ENCODE measurements around the gene GLDN. TPM values are rescaled to one million over a fixed set of nuclear protein-coding genes. Genes with fewer than 3 reads are reported as not detected.

GLDN gene
- total and polyA plus RNA-seq, 10 of the 15 experiments (the other 5 are each of a cell fraction or from before 2014, with no cell fraction given): 0.13 TPM; not detected in 9

DNA sequence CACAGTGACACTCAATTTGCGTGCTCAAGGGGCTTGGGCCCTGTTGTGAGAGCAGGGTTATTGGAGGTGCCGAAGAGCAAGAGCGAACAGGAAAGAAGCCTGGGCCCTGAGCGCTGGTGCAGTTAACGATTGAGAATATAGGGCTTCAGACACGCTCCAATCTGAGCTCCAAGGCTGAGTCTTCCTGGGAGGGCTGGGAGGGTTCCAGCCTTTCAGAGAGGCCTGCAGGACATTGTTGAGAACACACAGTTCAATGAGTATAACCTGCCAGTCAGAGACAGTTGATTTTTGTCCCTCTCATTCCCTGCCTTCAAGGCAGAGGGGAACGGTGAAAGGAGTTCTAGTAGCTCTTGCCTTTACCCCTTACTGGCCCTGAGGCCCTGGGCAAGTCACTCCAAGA, 47.3 kb downstream of the GLDN start:
- intact Hi-C loops (cut with micrococcal nuclease; ENCODE audit: unreplicated experiment) (loop anchor here (10.0 kb wide), 1 partner anchor 106 kb away; no protein-coding TSS in a partner anchor), in situ Hi-C loops (cut with MboI) (no loop called here)
- SMC1A ChIA-PET (ENCODE audit: uncharacterized antibody, unreplicated experiment): interaction anchor here (1.1 kb wide), 1 partner anchor 107 kb away, joined by 3 read pairs; no protein-coding TSS in a partner anchor
- ATAC-seq (no peak), FAIRE-seq (no peak), DNase-seq (ENCODE audit: low read depth, low spot score) (no peak)
- Histone ChIP-seq H3K4me3 (no peak overlapping the region), H3K36me3 (ENCODE audit: control insufficient read depth in 2 of 2, insufficient read depth in 2 of 2, low read length in 1 of 2) (no peaks in the 10 kb centered on the region), H4K20me1 (ENCODE audit: control insufficient read depth, insufficient read depth) (no peaks in the 10 kb centered on the region), H3K9ac (ENCODE audit: control insufficient read depth, insufficient read depth, low read length) (no peak overlapping the region), H3K27me3 (replicated peaks in 1 of 2; ENCODE audit: control insufficient read depth in 2 of 2, insufficient read depth in 2 of 2, low read length in 1 of 2) (peaks cover 0 to 1% of the 10 kb centered on the region in 2 experiments; a peak in 2 of 4 replicates), H3K27ac (ENCODE audit: control insufficient read depth, insufficient read depth) (no peak overlapping the region), H3K79me2 (ENCODE audit: control insufficient read depth, insufficient read depth, low read length) (no peaks in the 10 kb centered on the region), H3K4me1 (ENCODE audit: control insufficient read depth, insufficient read depth, low read length) (no peaks in the 10 kb centered on the region), H2AFZ (ENCODE audit: control insufficient read depth, low read depth, low read length) (no peak overlapping the region), H3K4me2 (ENCODE audit: control insufficient read depth, insufficient read depth) (no peak overlapping the region), H3K9me3 (replicated peaks; ENCODE audit: control insufficient read depth, insufficient read depth, low read length) (no peaks in the 10 kb centered on the region)
- CTCF ChIA-PET: interaction anchor here (0.8 to 1.8 kb wide), 3 partner anchors 13 to 225 kb away, joined by 4 to 7 read pairs (median 5); no protein-coding TSS in a partner anchor
- TF ChIP-seq ETV6 (conservative IDR thresholded peaks at IDR 0.05 in 1 of 2, IDR thresholded peaks at IDR 0.05 in 1 of 2; ENCODE audit: borderline replicate concordance in 1 of 2, low read depth in 1 of 2) (no peak), STAT3 (IDR thresholded peaks at IDR 0.05; ENCODE audit: low read depth, low read length) (no peak), NFYA (IDR thresholded peaks at IDR 0.05; ENCODE audit: borderline replicate concordance, low read depth, low read length) (no peak), SREBF1 (IDR thresholded peaks at IDR 0.05; ENCODE audit: low read length) (no peak), HDAC6 (IDR thresholded peaks at IDR 0.05; ENCODE audit: unreplicated experiment) (no peak)
- POLR2A ChIA-PET: no interaction called here
- no TSS peak for BruUV-seq (replicated peaks)
- 71% methylated on average over 7 of the region's 7 CpGs for WGBS (ENCODE audit: insufficient coverage, insufficient replicate concordance, low lambda C conversion rate, missing lambda C conversion rate)
- RAD21 ChIA-PET (ENCODE audit: unreplicated experiment): no interaction called here

DNA sequence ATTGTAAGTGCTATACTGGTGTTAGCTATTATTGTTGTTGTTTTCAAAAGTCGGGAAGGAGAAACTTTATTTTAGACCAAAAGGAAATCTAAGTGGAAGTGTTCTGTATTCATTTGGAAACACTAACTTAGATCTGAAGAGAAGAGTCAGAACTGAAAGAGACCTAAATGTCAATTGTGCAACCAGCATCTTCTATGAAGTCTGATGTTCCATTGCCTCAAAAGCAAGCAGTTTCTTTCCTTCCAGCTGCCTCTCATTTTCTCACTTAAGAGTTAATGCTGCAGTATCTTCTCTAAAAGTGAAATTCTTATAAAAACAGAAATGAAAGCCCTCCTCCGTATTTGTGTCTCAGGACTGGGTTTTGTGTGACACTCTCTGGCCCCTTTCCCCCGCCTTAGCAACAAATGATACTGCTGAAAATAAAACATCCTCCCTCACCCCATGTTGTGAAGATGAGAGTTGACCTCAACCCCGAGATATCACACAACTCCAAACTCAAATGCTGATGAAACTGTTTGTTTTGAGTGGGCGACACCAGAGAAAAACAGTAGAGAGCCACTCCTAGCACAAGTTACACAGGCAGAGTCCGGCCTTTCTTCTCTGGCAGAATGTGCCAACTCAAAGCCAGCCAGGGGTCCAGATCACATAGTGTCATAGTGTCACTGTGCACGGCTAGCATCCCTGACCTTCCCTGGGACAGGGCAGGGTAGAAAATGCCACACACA, 48.9 kb downstream of the GLDN start:
- no peak overlapping the region for H3K27ac ChIP-seq (ENCODE audit: control insufficient read depth, insufficient read depth)
- H3K9ac ChIP-seq (ENCODE audit: control insufficient read depth, insufficient read depth, low read length): no peak overlapping the region
- H3K4me1 ChIP-seq (ENCODE audit: control insufficient read depth, insufficient read depth, low read length): no peaks in the 10 kb centered on the region
- POLR2A ChIA-PET: no interaction called here
- TF ChIP-seq RFX5 (IDR thresholded peaks at IDR 0.05; ENCODE audit: low read depth, low read length): peak; percentile 64; the same call in 1 of the 2 replicates
- TF ChIP-seq, protein P1, sequence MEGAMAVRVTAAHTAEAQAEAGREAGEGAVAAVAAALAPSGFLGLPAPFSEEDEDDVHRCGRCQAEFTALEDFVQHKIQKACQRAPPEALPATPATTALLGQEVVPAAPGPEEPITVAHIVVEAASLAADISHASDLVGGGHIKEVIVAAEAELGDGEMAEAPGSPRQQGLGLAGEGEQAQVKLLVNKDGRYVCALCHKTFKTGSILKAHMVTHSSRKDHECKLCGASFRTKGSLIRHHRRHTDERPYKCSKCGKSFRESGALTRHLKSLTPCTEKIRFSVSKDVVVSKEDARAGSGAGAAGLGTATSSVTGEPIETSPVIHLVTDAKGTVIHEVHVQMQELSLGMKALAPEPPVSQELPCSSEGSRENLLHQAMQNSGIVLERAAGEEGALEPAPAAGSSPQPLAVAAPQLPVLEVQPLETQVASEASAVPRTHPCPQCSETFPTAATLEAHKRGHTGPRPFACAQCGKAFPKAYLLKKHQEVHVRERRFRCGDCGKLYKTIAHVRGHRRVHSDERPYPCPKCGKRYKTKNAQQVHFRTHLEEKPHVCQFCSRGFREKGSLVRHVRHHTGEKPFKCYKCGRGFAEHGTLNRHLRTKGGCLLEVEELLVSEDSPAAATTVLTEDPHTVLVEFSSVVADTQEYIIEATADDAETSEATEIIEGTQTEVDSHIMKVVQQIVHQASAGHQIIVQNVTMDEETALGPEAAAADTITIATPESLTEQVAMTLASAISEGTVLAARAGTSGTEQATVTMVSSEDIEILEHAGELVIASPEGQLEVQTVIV (IDR thresholded peaks at IDR 0.05; ENCODE audit: borderline replicate concordance, partially characterized antibody): no peak
- RAD21 ChIA-PET (ENCODE audit: unreplicated experiment): interaction anchor here (0.9 to 1.1 kb wide), 3 partner anchors 10 to 160 kb away, joined by 3 read pairs; no protein-coding TSS in a partner anchor
- in situ Hi-C loops (cut with MboI): no loop called here
- no peaks in the 10 kb centered on the region for H3K79me2 ChIP-seq (ENCODE audit: control insufficient read depth, insufficient read depth, low read length)
- H3K4me3 ChIP-seq: no peak overlapping the region
- FAIRE-seq (no peak), DNase-seq (ENCODE audit: low read depth, low spot score) (no peak), ATAC-seq (no peak)
- intact Hi-C loops (cut with micrococcal nuclease; ENCODE audit: unreplicated experiment): no loop called here
- 17% methylated on average over 7 of the region's 7 CpGs for WGBS (ENCODE audit: insufficient coverage, insufficient replicate concordance, low lambda C conversion rate, missing lambda C conversion rate)
- CTCF ChIA-PET: interaction anchor here (0.8 to 1.3 kb wide), 5 partner anchors 9 to 227 kb away, joined by 3 read pairs; no protein-coding TSS in a partner anchor
- H2AFZ ChIP-seq (ENCODE audit: control insufficient read depth, low read depth, low read length): no peak overlapping the region
- no peaks in the 10 kb centered on the region for H4K20me1 ChIP-seq (ENCODE audit: control insufficient read depth, insufficient read depth)
- no peak overlapping the region for H3K4me2 ChIP-seq (ENCODE audit: control insufficient read depth, insufficient read depth)
- H3K27me3 ChIP-seq (replicated peaks in 1 of 2; ENCODE audit: control insufficient read depth in 2 of 2, insufficient read depth in 2 of 2, low read length in 1 of 2): peaks cover 0 to 1% of the 10 kb centered on the region in 2 experiments; a peak in 2 of 4 replicates
- no peaks in the 10 kb centered on the region for H3K9me3 ChIP-seq (replicated peaks; ENCODE audit: control insufficient read depth, insufficient read depth, low read length)
- H3K36me3 ChIP-seq (ENCODE audit: control insufficient read depth in 2 of 2, insufficient read depth in 2 of 2, low read length in 1 of 2): no peaks in the 10 kb centered on the region
- no TSS peak for BruUV-seq (replicated peaks)
- SMC1A ChIA-PET (ENCODE audit: uncharacterized antibody, unreplicated experiment): no interaction called here
